ENCODE results near the gene CCNT2.
"Not testable (repeated sequence)": the region's sequence is repeated elsewhere in the genome, so short reads cannot be mapped to it uniquely, and the experiment has no call there.

Gene CCNT2

GRCh38 chr2:134919341-134920210 lies 954 bp downstream of the CCNT2 start:
- no peak for DNase-seq (ENCODE audit: low spot score)

GRCh38 chr2:134924912-134925311 lies 6.3 kb downstream of the CCNT2 start:
- no peak for DNase-seq (ENCODE audit: low spot score)

- no peak for DNase-seq (ENCODE audit: low spot score)
Measured at GRCh38 chr2:134926231-134926931, 7.8 kb downstream of the CCNT2 start.

GRCh38 chr2:134927195-134927594 lies 8.6 kb downstream of the CCNT2 start:
- no peak for DNase-seq (ENCODE audit: low spot score)

- DNase-seq (ENCODE audit: low spot score): no peak
Measured at GRCh38 chr2:134932864-134933526, 14.4 kb downstream of the CCNT2 start.

- no peak for DNase-seq (ENCODE audit: low spot score)
Measured at GRCh38 chr2:134933732-134934131, 15.1 kb downstream of the CCNT2 start.

GRCh38 chr2:134934150-134934549 lies 15.5 kb downstream of the CCNT2 start:
- DNase-seq (ENCODE audit: low spot score): no peak

- DNase-seq (ENCODE audit: low spot score): no peak
Measured at GRCh38 chr2:134934641-134935040, 16.0 kb downstream of the CCNT2 start.

GRCh38 chr2:134936691-134937090 lies 18.1 kb downstream of the CCNT2 start:
- DNase-seq (ENCODE audit: low spot score): no peak

GRCh38 chr2:134943540-134943939 lies 24.9 kb downstream of the CCNT2 start:
- DNase-seq (ENCODE audit: low spot score): no peak

- DNase-seq (ENCODE audit: low spot score): no peak
Measured at GRCh38 chr2:134944975-134945374, 26.4 kb downstream of the CCNT2 start.

GRCh38 chr2:134946073-134946472 lies 27.5 kb downstream of the CCNT2 start:
- no peak for DNase-seq (ENCODE audit: low spot score)

GRCh38 chr2:134949981-134950708 lies 31.5 kb downstream of the CCNT2 start:
- DNase-seq (ENCODE audit: low spot score): no peak

GRCh38 chr2:134950886-134951285 lies 32.3 kb downstream of the CCNT2 start:
- DNase-seq (ENCODE audit: low spot score): no peak

- no peak for DNase-seq (ENCODE audit: low spot score)
Measured at GRCh38 chr2:134952608-134953007, 34.0 kb downstream of the CCNT2 start.

- no peak for DNase-seq (ENCODE audit: low spot score)
Measured at GRCh38 chr2:134954065-134954464, 35.4 kb downstream of the CCNT2 start.

GRCh38 chr2:134955744-134956143 lies 37.1 kb downstream of the CCNT2 start:
- DNase-seq (ENCODE audit: low spot score): no peak

- DNase-seq (ENCODE audit: low spot score): no peak
Measured at GRCh38 chr2:134957477-134957876, 38.9 kb downstream of the CCNT2 start.

- not testable (repeated sequence) for DNase-seq (ENCODE audit: low spot score)
Measured at GRCh38 chr2:134967166-134967565, 48.5 kb downstream of the CCNT2 start.

- no peak for DNase-seq (ENCODE audit: low spot score)
Measured at GRCh38 chr2:134973241-134974138, 54.9 kb downstream of the CCNT2 start.
